ENCODE data around the gene GPATCH2. TPM values are rescaled to one million over a fixed set of nuclear protein-coding genes. Genes with fewer than 3 reads are reported as not detected.
A peak's percentile ranks its signal among the peaks of the same experiment; 100 is the strongest.

GPATCH2 gene
- total RNA-seq (ENCODE audit: low replicate concordance), result 27.8 and 39.3 TPM in 2 replicates

GRCh38 chr1:217630711-217631591 is at the start of gene GPATCH2, which contains the start of gene SPATA17:
TSS of gene GPATCH2 (minus strand) at chr1:217631090. CDS start at chr1:217630971, 119 bp downstream.
TSS of gene SPATA17 (plus strand) at chr1:217631344. CDS start at chr1:217631379, 35 bp downstream.
- Histone ChIP-seq H3K4me1 (peaks cover 11% of the 10 kb centered on the region), H3K79me2 (ENCODE audit: low read depth) (peaks cover 49% of the 10 kb centered on the region), H3K9ac (peak within 1 kb of the TSS; percentile 100), H2AFZ (replicated peaks) (peak within 1 kb of the TSS; percentile 99), H3K4me3 (peak within 1 kb of the TSS; percentile 77), H3F3A (ENCODE audit: low read depth) (no peaks in the 10 kb centered on the region), H4K20me1 (ENCODE audit: low read depth) (peaks cover 16% of the 10 kb centered on the region), H3K27me3 (no peaks in the 10 kb centered on the region), H3K27ac (peak within 1 kb of the TSS; percentile 99), H3K9me3 (ENCODE audit: low read depth) (no peaks in the 10 kb centered on the region), H3K4me2 (peak within 1 kb of the TSS; percentile 86), H3K36me3 (no peaks in the 10 kb centered on the region)
- DNase-seq (ENCODE audit: low spot score), result peak; percentile 91
- TF ChIP-seq EZH2phosphoT487 (IDR thresholded peaks at IDR 0.05) (no peak), CTCF (IDR thresholded peaks at IDR 0.05) (peak; percentile 34), EZH2 (IDR thresholded peaks at IDR 0.05) (peak; percentile 51)
- Mint-ChIP-seq H3K27ac (peak within 1 kb of the TSS; percentile 100), H3K4me3 (peak within 1 kb of the TSS; percentile 87), H3K4me1 (peaks cover 23% of the 10 kb centered on the region), H3K9me3 (no peaks in the 10 kb centered on the region), H3K27me3 (ENCODE audit: insufficient read depth, low read depth) (no peaks in the 10 kb centered on the region), H3K36me3 (no peaks in the 10 kb centered on the region)

GRCh38 chr1:217674028-217674729 is 43.3 kb upstream of the GPATCH2 start:
- Histone ChIP-seq H2AFZ (replicated peaks) (peak overlapping the region; percentile 44), H3K4me1 (no peaks in the 10 kb centered on the region), H3K4me2 (no peak overlapping the region), H3K27ac (no peak overlapping the region), H3K9ac (no peak overlapping the region), H3K4me3 (no peak overlapping the region), H3K9me3 (ENCODE audit: low read depth) (no peaks in the 10 kb centered on the region), H4K20me1 (ENCODE audit: low read depth) (no peaks in the 10 kb centered on the region), H3K27me3 (no peaks in the 10 kb centered on the region), H3K79me2 (ENCODE audit: low read depth) (no peaks in the 10 kb centered on the region), H3F3A (ENCODE audit: low read depth) (no peaks in the 10 kb centered on the region), H3K36me3 (no peaks in the 10 kb centered on the region)
- H3K27me3 Mint-ChIP-seq (ENCODE audit: insufficient read depth, low read depth), result no peaks in the 10 kb centered on the region
- no peaks in the 10 kb centered on the region for H3K9me3 Mint-ChIP-seq
- no peak overlapping the region for H3K4me3 Mint-ChIP-seq
- no peaks in the 10 kb centered on the region for H3K4me1 Mint-ChIP-seq
- no peak for TF ChIP-seq CTCF (IDR thresholded peaks at IDR 0.05)
- no peak for TF ChIP-seq EZH2 (IDR thresholded peaks at IDR 0.05)
- TF ChIP-seq EZH2phosphoT487 (IDR thresholded peaks at IDR 0.05), result no peak
- no peak overlapping the region for H3K27ac Mint-ChIP-seq
- peak; percentile 14 for DNase-seq (ENCODE audit: low spot score)
- no peaks in the 10 kb centered on the region for H3K36me3 Mint-ChIP-seq

GRCh38 chr1:217673387-217673786 is 42.5 kb upstream of the GPATCH2 start:
- Histone ChIP-seq H3K9me3 (ENCODE audit: low read depth) (no peaks in the 10 kb centered on the region), H3K9ac (no peak overlapping the region), H3F3A (ENCODE audit: low read depth) (no peaks in the 10 kb centered on the region), H3K79me2 (ENCODE audit: low read depth) (no peaks in the 10 kb centered on the region), H3K36me3 (no peaks in the 10 kb centered on the region), H4K20me1 (ENCODE audit: low read depth) (no peaks in the 10 kb centered on the region), H3K4me1 (no peaks in the 10 kb centered on the region), H3K27me3 (no peaks in the 10 kb centered on the region), H3K4me2 (no peak overlapping the region), H2AFZ (replicated peaks) (no peak overlapping the region), H3K27ac (no peak overlapping the region), H3K4me3 (no peak overlapping the region)
- no peak overlapping the region for H3K27ac Mint-ChIP-seq
- no peak overlapping the region for H3K4me3 Mint-ChIP-seq
- no peak for DNase-seq (ENCODE audit: low spot score)
- no peaks in the 10 kb centered on the region for H3K36me3 Mint-ChIP-seq
- H3K27me3 Mint-ChIP-seq (ENCODE audit: insufficient read depth, low read depth), result no peaks in the 10 kb centered on the region
- H3K4me1 Mint-ChIP-seq, result no peaks in the 10 kb centered on the region
- TF ChIP-seq EZH2 (IDR thresholded peaks at IDR 0.05) (no peak), CTCF (IDR thresholded peaks at IDR 0.05) (no peak), EZH2phosphoT487 (IDR thresholded peaks at IDR 0.05) (no peak)
- H3K9me3 Mint-ChIP-seq, result no peaks in the 10 kb centered on the region
